Measurements from ENCODE around the gene AKT2.

DNA sequence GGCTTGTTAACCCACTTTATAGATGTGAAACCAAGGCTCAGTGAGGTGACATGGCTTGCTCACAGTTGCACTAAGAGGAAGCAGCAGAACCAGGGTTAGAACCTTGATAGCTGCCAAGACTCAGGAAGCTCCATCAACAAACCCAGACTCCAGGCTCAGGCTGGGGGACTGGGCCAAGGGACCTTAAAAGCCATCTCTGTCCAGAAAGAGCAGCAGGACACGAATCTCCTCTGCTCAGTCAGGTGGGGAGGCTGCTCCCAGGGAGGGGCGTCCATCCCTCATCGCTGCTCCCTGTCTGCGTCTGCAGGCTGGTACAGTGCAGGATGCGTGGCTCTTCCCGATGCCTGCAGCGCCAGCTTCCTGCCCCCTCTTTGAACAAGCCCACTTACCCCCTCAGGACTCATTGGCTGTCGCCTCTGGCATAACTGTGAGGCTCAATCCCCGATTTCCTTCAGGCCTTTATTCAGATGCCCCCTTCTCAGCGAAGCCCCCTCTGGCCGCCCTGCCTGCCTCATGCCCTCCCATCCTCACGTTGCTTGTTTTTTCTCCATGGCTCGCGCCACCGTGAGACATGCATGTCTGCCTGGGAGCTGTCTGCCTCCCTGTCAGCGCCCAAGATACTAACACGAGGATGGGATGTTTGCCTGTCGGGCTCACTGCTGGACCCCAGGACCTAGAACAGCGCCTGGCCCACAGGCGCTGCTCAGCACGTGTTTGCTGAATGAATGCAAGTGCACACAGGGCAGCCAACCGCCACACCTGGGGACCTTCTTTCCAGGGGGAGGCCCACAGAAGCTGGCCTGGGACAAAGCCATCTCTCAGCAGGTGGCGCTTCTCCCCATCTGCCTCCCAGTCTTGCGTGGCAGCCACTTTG lies 21.5 kb downstream of the AKT2 start:
- TF ChIP-seq, protein P1, sequence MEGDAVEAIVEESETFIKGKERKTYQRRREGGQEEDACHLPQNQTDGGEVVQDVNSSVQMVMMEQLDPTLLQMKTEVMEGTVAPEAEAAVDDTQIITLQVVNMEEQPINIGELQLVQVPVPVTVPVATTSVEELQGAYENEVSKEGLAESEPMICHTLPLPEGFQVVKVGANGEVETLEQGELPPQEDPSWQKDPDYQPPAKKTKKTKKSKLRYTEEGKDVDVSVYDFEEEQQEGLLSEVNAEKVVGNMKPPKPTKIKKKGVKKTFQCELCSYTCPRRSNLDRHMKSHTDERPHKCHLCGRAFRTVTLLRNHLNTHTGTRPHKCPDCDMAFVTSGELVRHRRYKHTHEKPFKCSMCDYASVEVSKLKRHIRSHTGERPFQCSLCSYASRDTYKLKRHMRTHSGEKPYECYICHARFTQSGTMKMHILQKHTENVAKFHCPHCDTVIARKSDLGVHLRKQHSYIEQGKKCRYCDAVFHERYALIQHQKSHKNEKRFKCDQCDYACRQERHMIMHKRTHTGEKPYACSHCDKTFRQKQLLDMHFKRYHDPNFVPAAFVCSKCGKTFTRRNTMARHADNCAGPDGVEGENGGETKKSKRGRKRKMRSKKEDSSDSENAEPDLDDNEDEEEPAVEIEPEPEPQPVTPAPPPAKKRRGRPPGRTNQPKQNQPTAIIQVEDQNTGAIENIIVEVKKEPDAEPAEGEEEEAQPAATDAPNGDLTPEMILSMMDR (conservative IDR thresholded peaks at IDR 0.05; ENCODE audit: low read depth, low read length): no peak
- no peak for TF ChIP-seq EZH2 (IDR thresholded peaks at IDR 0.05; ENCODE audit: low read length, unreplicated experiment)
- no peak for TF ChIP-seq EZH2phosphoT487 (IDR thresholded peaks at IDR 0.05; ENCODE audit: borderline replicate concordance, low read length)
